Osteoblast (primary cell): ENCODE measurements around the gene ZFP82. TPM values are rescaled to one million over a fixed set of nuclear protein-coding genes. Genes with fewer than 3 reads are reported as not detected.

Experiments
- DNase-seq: peaks from one replicate; pipeline ENCODE4 v3.0.0; 2011; ENCODE audit warnings: low spot score, mixed read lengths; ENCODE audit not compliant: insufficient read length; ENCODE audit errors: missing footprints
- H2AFZ ChIP-seq: 2 replicates; pipeline ENCODE4 v1.6.0; 2011; ENCODE audit warnings: mild to moderate bottlenecking, low read length
- H3K27ac ChIP-seq: 2 replicates; pipeline ENCODE4 v1.5.1; 2011; ENCODE audit warnings: mild to moderate bottlenecking, low read depth, low read length, moderate library complexity
- H3K27me3 ChIP-seq: 2 replicates; pipeline ENCODE4 v1.6.0; 2012; ENCODE audit warnings: mild to moderate bottlenecking, control low read depth, inconsistent platforms, low read length, moderate library complexity; ENCODE audit not compliant: insufficient read depth
- H3K36me3 ChIP-seq: 2 replicates; pipeline ENCODE4 v1.5.1; 2011; ENCODE audit warnings: mild to moderate bottlenecking, low read length, control low read depth, moderate library complexity; ENCODE audit not compliant: insufficient read depth
- H3K4me1 ChIP-seq: 2 replicates; pipeline ENCODE4 v1.5.1; 2011; ENCODE audit warnings: mild to moderate bottlenecking, low read length, control low read depth, moderate library complexity; ENCODE audit not compliant: insufficient read depth
- H3K4me2 ChIP-seq: 2 replicates; pipeline ENCODE4 v1.6.0; 2011; ENCODE audit warnings: mild to moderate bottlenecking, low read length; ENCODE audit not compliant: insufficient read depth
- H3K4me3 ChIP-seq: fragments of 200-600 bp; sonication (generic); 3 replicates; pipeline ENCODE4 v1.5.1; 2012; ENCODE audit warnings: mild to moderate bottlenecking, low read length, inconsistent platforms; ENCODE audit not compliant: insufficient read depth
- H3K79me2 ChIP-seq: 2 replicates; pipeline ENCODE4 v1.6.0; 2012; ENCODE audit warnings: mild to moderate bottlenecking, low read length, control low read depth, inconsistent platforms; ENCODE audit not compliant: insufficient read depth
- H3K9me3 ChIP-seq: 2 replicates; pipeline ENCODE4 v1.5.1; 2011; ENCODE audit warnings: low read depth, low read length, control low read depth
- H4K20me1 ChIP-seq: 2 replicates; pipeline ENCODE4 v1.6.0; 2012; ENCODE audit warnings: mild to moderate bottlenecking, low read length, control low read depth; ENCODE audit not compliant: insufficient read depth
- CTCF ChIP-seq: IDR thresholded peaks from 2 replicates; pipeline ENCODE4 v1.5.1; 2011; ENCODE audit warnings: mild to moderate bottlenecking, low read depth, low read length, moderate library complexity; ENCODE audit errors: extremely low read depth
- total RNA-seq: library from RNA; depleted of rRNA; stranded (reverse); fragments of >200 nt; gene quantifications from 2 replicates; pipeline ENCODE4 v1.2.3, GENCODE V29; 2012

ZFP82 gene
- total RNA-seq, 1 donor = 9.0 TPM

GRCh38 chr19:36379510-36379819 lies 39.0 kb downstream of the ZFP82 start:
- H3K27me3 ChIP-seq = no peaks in the 10 kb centered on the region
- H4K20me1 ChIP-seq = no peaks in the 10 kb centered on the region
- peaks cover 12% of the 10 kb centered on the region for H3K79me2 ChIP-seq
- H3K4me1 ChIP-seq = peaks cover 7% of the 10 kb centered on the region
- peak overlapping the region; percentile 89 for H2AFZ ChIP-seq
- no peak for DNase-seq
- H3K4me2 ChIP-seq = peak overlapping the region; percentile 92
- no peaks in the 10 kb centered on the region for H3K9me3 ChIP-seq
- H3K27ac ChIP-seq = no peak overlapping the region
- no peaks in the 10 kb centered on the region for H3K36me3 ChIP-seq
- peak overlapping the region; percentile 85 for H3K4me3 ChIP-seq
- no peak for TF ChIP-seq CTCF

GRCh38 chr19:36378625-36379509 lies 39.6 kb downstream of the ZFP82 start, which contains the start of gene ZFP14:
ZFP14 (minus strand) TSS chr19:36379201; CDS start chr19:36367892, 11,309 bp downstream.
- Histone ChIP-seq H3K36me3 (no peaks in the 10 kb centered on the region), H3K4me2 (peak within 1 kb of the TSS; percentile 92), H3K27me3 (no peaks in the 10 kb centered on the region), H2AFZ (peak within 1 kb of the TSS; percentile 99), H3K4me1 (peaks cover 7% of the 10 kb centered on the region), H3K79me2 (peaks cover 12% of the 10 kb centered on the region), H4K20me1 (no peaks in the 10 kb centered on the region), H3K27ac (peak within 1 kb of the TSS; percentile 81), H3K4me3 (peak within 1 kb of the TSS; percentile 85), H3K9me3 (no peaks in the 10 kb centered on the region)
- peak; percentile 99 for DNase-seq
- peak; percentile 24 for TF ChIP-seq CTCF

GRCh38 chr19:36377541-36378178 lies 40.8 kb downstream of the ZFP82 start:
- Histone ChIP-seq H2AFZ (peak overlapping the region; percentile 99), H4K20me1 (no peaks in the 10 kb centered on the region), H3K36me3 (no peaks in the 10 kb centered on the region), H3K79me2 (peaks cover 12% of the 10 kb centered on the region), H3K4me2 (peak overlapping the region; percentile 92), H3K27ac (no peak overlapping the region), H3K27me3 (no peaks in the 10 kb centered on the region), H3K4me3 (peak overlapping the region; percentile 85), H3K4me1 (peaks cover 7% of the 10 kb centered on the region), H3K9me3 (no peaks in the 10 kb centered on the region)
- no peak for DNase-seq
- no peak for TF ChIP-seq CTCF

- DNase-seq = no peak
- peaks cover 7% of the 10 kb centered on the region for H3K4me1 ChIP-seq
- no peak for TF ChIP-seq CTCF
- no peak overlapping the region for H3K27ac ChIP-seq
- H3K27me3 ChIP-seq = no peaks in the 10 kb centered on the region
- no peaks in the 10 kb centered on the region for H3K36me3 ChIP-seq
- no peak overlapping the region for H3K4me3 ChIP-seq
- no peak overlapping the region for H2AFZ ChIP-seq
- peaks cover 12% of the 10 kb centered on the region for H3K79me2 ChIP-seq
- H3K4me2 ChIP-seq = no peak overlapping the region
- no peaks in the 10 kb centered on the region for H3K9me3 ChIP-seq
- no peaks in the 10 kb centered on the region for H4K20me1 ChIP-seq
These were observed 44.7 kb downstream of the ZFP82 start for GRCh38 chr19:36373638-36374156.
